Aorta (tissue), 5 donors: ENCODE measurements around the gene HIGD1A. TPM values are rescaled to one million over a fixed set of nuclear protein-coding genes. Genes with fewer than 3 reads are reported as not detected.
A peak's percentile ranks its signal among the peaks of the same experiment; 100 is the strongest.

ENCODE experiments used
- ATAC-seq: fragments of 200-7000 bp; cut with Tn5 transposase; one replicate; pipeline ENCODE4 v1.9.1; 2022; ENCODE audit warnings: moderate library complexity; ENCODE audit not compliant: low FRiP score
- DNase-seq, 2 donors: peaks; one replicate each; pipeline ENCODE4 v3.0.0-alpha.2; 2020
- H3K27ac ChIP-seq, 2 donors: one replicate each; pipeline ENCODE4 v1.5.1; 2013; ENCODE audit warnings: low read length in 2 of 2, mild to moderate bottlenecking in 2 of 2, moderate library complexity in 2 of 2, control low read depth in 1 of 2, inconsistent platforms in 1 of 2, low read depth in 1 of 2
- H3K27me3 ChIP-seq, 2 donors: one replicate each; pipeline ENCODE4 v1.6.1; 2013; ENCODE audit warnings: control low read depth in 1 of 2, low read length in 1 of 2, mild to moderate bottlenecking in 1 of 2, moderate library complexity in 1 of 2; ENCODE audit not compliant: insufficient read depth in 2 of 2, control insufficient read depth in 1 of 2
- H3K36me3 ChIP-seq, 2 donors: one replicate each; pipeline ENCODE4 v1.6.1; 2013; ENCODE audit warnings: control low read depth in 1 of 2, low read length in 1 of 2, mild to moderate bottlenecking in 1 of 2; ENCODE audit not compliant: insufficient read depth in 2 of 2, control insufficient read depth in 1 of 2
- H3K4me1 ChIP-seq, 2 donors: one replicate each; pipeline ENCODE4 v1.6.1; 2013; ENCODE audit warnings: low read length in 2 of 2, control low read depth in 1 of 2, mild to moderate bottlenecking in 1 of 2, moderate library complexity in 1 of 2; ENCODE audit not compliant: insufficient read depth in 2 of 2, control insufficient read depth in 1 of 2
- H3K4me3 ChIP-seq, 2 donors: one replicate each; pipeline ENCODE4 v1.5.1; 2013; ENCODE audit warnings: low read length in 2 of 2, control low read depth in 1 of 2, mild to moderate bottlenecking in 1 of 2
- H3K9me3 ChIP-seq: one replicate; pipeline ENCODE4 v1.6.1; 2013; ENCODE audit warnings: mild to moderate bottlenecking, low read length; ENCODE audit not compliant: control insufficient read depth
- WGBS, 2 donors: extraction: QIAGEN DNeasy Blood & Tissue Kit; methylation state at CpG; one replicate each; pipeline ENCODE4 v1.1.7; 2013; 5-methylcytosine and 5-hydroxymethylcytosine counted together
- intact Hi-C, 2 donors: fragments of 100-400 bp; cut with DNase I; formaldehyde crosslinking; loops; one replicate each; pipeline versions ENCODE4 v1.14.2 to v1.15.0; 2022
- polyA plus RNA-seq, 2 donors: library from polyadenylated mRNA; stranded (reverse); fragments of 200-250 nt; gene quantifications; one replicate each; pipeline ENCODE4 v1.2.3, GENCODE V29; 2013
- total RNA-seq, 2 donors: library from RNA; stranded (reverse); fragmentation: NEBNext Ultra II Directional; extraction: Animal tissue kit (Norgen Biotek cat#: 25700); gene quantifications; one replicate each; pipeline ENCODE4 v1.2.1, GENCODE V29; 2021
- donor health status: healthy with polysubstance abuse.
- donor health status: Bipolar disorder and iron deficiency.
- donor health status: DM: no; HTN: no; CAD: no.
- donor health status: DM: no; HTN: no; CAD: no.
- donor health status: DM: yes; HTN: yes; CAD: no.

The HIGD1A gene
- total and polyA plus RNA-seq, 4 donors = 61.4 to 337 (median 130) TPM

DNA sequence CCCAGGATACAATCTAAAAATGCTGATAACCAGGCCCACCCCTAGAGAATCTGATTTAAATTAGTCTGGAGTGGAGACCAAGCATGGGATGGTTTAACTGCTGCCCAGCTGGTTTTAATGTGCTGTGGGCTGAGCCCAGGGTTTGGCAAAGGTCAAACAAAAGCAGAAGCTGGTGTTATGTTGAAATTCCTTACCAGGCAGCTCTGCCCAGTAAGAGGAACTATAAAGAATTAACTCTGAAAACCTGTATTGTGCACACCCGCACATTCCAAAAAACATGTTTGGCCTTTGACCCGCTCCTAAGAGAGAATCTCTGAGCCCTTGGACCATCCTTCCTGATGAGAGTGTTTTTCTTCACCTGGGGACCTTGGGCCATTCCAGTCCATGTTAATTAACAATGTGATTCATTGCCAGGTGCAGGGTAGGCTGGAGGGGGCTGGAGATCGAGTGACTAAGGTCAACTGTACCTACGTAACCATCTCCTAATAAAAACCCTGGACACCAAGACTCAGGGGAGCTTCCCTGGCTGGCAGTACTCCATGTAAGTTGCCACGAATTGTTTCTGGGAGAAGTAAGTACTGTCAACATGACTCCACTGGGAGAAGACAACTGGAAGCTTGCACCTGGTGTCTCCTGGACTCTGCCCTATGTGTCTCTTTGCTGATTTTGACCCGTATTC is 42.1 kb downstream of the HIGD1A start:
- intact Hi-C loops = no loop called here
- no peak for DNase-seq
- no peaks in the 10 kb centered on the region for H3K9me3 ChIP-seq
- no peaks in the 10 kb centered on the region for H3K27me3 ChIP-seq
- 89% methylated on average over 6 of the region's 6 CpGs for WGBS, 2 donors
- no peaks in the 10 kb centered on the region for H3K36me3 ChIP-seq
- H3K4me1 ChIP-seq = no peaks in the 10 kb centered on the region
- no peak overlapping the region for H3K27ac ChIP-seq
- H3K4me3 ChIP-seq = no peak overlapping the region
- peak; percentile 26 for ATAC-seq

DNA sequence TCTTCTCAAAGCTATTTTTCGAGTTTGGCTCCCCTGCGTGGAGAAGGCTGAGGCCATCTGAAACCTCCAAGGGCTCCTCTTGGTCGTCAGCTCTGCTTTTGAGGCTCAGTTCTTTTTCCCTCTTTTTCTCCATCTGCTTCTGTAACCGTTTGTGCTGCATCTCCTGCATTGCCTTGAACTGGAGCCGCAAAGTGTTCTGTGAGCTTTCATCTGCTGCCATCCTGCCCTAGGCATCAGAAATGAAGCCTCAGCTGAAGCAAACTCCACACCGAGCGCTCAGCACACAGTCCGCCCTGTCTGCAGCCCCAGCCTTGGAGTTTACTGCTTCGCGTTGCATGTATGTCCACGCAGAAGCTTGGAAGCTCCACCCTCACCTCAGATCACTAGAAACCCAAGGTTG is 46.2 kb downstream of the HIGD1A start:
- H3K4me1 ChIP-seq = no peaks in the 10 kb centered on the region
- DNase-seq = no peak
- H3K27me3 ChIP-seq = no peaks in the 10 kb centered on the region
- 89 to 91% methylated on average over 11 of the region's 11 CpGs for WGBS, 2 donors
- intact Hi-C loops = no loop called here
- no peaks in the 10 kb centered on the region for H3K9me3 ChIP-seq
- no peak for ATAC-seq
- H3K4me3 ChIP-seq = no peak overlapping the region
- H3K36me3 ChIP-seq = no peaks in the 10 kb centered on the region
- no peak overlapping the region for H3K27ac ChIP-seq

DNA sequence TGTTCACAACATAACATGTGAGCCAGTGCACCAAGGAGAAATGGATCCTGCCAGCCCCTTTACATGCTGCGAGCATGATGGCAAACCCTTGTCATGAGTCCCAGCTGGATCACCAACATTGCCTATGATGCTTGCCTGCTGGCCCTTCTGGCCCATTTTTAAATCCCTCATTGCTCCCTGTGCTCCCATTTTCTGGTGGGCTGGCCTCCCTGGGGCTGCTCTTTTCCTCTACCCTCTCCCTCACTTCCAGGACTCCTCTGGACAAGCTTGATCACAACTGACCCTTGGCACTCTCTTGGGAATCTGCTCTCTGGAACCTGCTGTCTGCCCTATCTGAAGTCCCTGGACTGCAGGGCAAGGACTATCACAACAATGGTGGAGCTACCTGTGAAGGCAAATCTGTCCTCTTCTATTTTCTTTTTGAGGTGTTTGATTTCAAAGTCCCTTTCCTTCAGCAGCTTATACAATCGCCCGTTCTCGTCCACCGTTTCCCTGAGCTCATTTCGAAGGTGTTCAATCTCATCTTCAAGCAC is 47.5 kb downstream of the HIGD1A start:
- H3K36me3 ChIP-seq = no peaks in the 10 kb centered on the region
- H3K4me3 ChIP-seq = no peak overlapping the region
- H3K27ac ChIP-seq = no peak overlapping the region
- DNase-seq (no peak), ATAC-seq (no peak)
- no peaks in the 10 kb centered on the region for H3K9me3 ChIP-seq
- intact Hi-C loops = no loop called here
- H3K4me1 ChIP-seq = no peaks in the 10 kb centered on the region
- H3K27me3 ChIP-seq = no peaks in the 10 kb centered on the region
- WGBS, 2 donors = 96 to 97% methylated on average over 6 of the region's 6 CpGs

DNA sequence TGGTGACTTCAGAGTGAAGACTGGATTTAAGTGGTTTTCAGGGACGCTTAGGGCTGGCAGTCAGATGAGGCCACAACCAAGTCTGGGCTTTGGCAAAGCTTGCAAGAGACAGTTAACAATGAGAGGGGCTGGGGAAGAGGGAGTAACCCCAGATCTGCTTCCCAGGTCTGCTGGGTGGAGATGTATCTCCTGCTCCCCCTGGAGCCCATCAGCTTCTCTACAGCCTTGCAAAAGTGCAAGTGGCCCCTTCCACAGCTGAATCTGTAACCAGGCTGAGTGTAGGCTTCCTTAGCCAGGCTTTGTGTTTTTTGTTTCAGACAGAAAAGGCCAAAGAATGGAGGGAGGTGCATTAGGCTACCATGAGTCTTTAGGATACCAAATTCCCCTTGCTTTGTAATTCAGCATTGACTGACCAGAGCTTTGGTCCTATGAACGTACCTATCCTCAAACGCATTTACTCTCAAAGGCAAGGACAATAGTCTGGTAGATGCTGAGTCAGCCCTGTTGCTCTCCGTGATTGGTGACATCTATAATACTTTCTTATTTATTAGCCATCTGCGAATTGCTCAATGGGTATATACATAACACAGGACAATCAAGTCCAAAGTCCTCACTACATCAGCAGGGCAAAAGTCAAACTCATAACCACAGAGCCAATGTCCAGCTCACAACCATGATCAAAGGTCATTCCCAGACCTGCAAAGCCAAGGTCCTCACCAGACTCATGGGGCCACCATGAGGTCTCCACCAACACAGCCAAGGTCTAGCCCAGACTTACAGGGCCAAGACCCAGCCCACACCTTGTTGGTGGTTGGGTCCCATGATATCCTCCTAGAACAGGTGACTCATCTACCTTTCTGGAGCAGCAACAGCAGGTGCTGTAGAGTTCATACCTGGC is 48.4 kb downstream of the HIGD1A start:
- H3K9me3 ChIP-seq = no peaks in the 10 kb centered on the region
- no peak overlapping the region for H3K27ac ChIP-seq
- no peak overlapping the region for H3K4me3 ChIP-seq
- ATAC-seq (no peak), DNase-seq (no peak)
- no peaks in the 10 kb centered on the region for H3K36me3 ChIP-seq
- no peaks in the 10 kb centered on the region for H3K27me3 ChIP-seq
- intact Hi-C loops = no loop called here
- WGBS, 2 donors = 72 to 74% methylated on average over 5 of the region's 5 CpGs
- no peaks in the 10 kb centered on the region for H3K4me1 ChIP-seq

DNA sequence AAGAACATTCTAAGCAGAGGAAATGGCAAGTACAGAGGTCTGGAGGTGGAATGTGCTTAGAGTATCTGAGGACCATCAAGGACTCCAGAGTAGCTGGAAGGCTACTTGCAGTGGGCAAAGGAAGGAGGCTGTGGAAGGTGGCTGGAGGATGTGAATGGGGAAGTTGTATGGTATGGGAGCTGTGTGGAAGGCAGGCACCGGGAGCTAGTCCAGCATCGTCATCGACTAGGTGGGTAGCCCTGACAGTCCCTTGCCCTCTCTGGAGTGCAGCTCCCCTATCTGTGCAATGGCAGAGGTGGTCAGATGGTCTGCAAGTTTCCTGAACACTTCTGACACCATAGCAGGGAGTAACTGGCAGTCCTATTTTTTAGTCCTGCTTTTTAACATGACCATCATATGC is 50.5 kb downstream of the HIGD1A start:
- Histone ChIP-seq H3K27me3 (no peaks in the 10 kb centered on the region), H3K4me1 (no peaks in the 10 kb centered on the region), H3K36me3 (no peaks in the 10 kb centered on the region), H3K27ac (no peak overlapping the region), H3K4me3 (no peak overlapping the region), H3K9me3 (no peaks in the 10 kb centered on the region)
- 94 to 98% methylated on average over 3 of the region's 3 CpGs for WGBS, 2 donors
- DNase-seq (no peak), ATAC-seq (no peak)
- intact Hi-C loops = loop anchor here in 1 of 2 donors (5.0 kb wide), 1 partner anchor 251 kb away; the partner anchor contains the start of gene VIPR1

DNA sequence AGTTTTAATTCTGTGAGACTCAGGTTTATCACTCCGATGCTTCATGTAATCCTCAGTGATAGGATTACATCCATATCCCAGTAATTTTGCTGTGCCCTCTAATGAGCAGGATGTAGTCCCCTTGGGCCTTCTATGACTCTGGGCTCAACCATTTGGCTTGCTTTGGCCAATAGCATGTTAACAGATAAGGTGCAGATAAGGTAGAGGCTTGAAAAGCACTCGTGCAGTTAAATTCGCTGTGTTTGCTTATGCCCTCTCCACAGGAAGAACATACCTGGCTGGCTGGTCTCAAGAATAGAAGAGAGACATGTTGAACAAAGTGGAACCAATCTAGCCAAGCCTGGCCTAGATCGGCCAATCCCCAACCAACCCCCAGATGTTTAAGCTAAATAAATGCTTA is 51.3 kb downstream of the HIGD1A start:
- H3K36me3 ChIP-seq = no peaks in the 10 kb centered on the region
- ATAC-seq (no peak), DNase-seq (no peak)
- intact Hi-C loops = loop anchor here in 1 of 2 donors (5.0 kb wide), 1 partner anchor 251 kb away; the partner anchor contains the start of gene VIPR1
- 94 to 96% methylated on average over 4 of the region's 4 CpGs for WGBS, 2 donors
- H3K9me3 ChIP-seq = no peaks in the 10 kb centered on the region
- H3K4me1 ChIP-seq = no peaks in the 10 kb centered on the region
- no peaks in the 10 kb centered on the region for H3K27me3 ChIP-seq
- H3K4me3 ChIP-seq = no peak overlapping the region
- no peak overlapping the region for H3K27ac ChIP-seq

DNA sequence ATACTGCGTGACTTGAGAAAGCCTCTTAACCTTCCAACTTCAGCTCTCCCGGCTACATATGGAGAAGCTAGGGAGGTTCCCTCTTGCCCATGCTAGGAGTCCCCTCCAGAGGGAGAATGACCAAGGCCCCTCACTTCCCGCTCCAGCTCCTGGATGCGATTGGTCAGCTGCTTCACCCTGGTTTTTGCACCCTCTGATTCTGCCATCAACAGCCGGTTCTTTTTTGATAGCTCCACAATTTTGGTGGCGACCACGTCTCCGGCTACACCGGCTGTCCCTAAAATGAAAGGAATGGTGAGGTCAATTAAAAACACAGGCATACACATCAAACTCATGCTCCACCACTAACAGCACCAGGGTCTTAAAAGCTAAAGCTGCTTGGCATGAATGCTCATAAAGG is 51.8 kb downstream of the HIGD1A start:
- intact Hi-C loops = loop anchor here in 1 of 2 donors (5.0 kb wide), 1 partner anchor 250 kb away; the partner anchor contains the start of gene VIPR1
- no peaks in the 10 kb centered on the region for H3K27me3 ChIP-seq

DNA sequence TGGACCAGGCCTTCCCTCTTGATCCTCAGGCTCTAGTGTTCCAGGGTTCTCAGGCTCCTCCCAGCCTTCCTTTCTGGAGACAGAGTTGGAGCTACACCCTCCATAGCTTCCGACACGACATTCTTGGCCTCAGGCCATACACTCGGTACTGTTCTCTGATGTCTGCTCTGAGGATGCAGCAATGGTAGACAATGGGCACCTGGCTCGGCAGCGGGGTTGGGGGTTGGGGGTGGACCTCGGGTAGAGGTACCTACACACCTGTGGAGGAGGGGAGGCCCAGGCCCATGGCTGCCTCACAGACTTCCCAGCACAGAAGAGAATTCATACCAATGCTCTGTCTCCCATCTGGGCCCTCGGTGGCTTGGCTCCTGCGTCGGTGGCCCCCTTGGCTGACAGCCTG is 52.7 kb downstream of the HIGD1A start:
- DNase-seq (no peak), ATAC-seq (no peak)
- Histone ChIP-seq H3K27ac (no peak overlapping the region), H3K4me1 (peaks cover 0 to 3% of the 10 kb centered on the region in 2 donors), H3K27me3 (no peaks in the 10 kb centered on the region), H3K4me3 (no peak overlapping the region), H3K9me3 (no peaks in the 10 kb centered on the region), H3K36me3 (no peaks in the 10 kb centered on the region)
- WGBS, 2 donors = 28 to 34% methylated on average over 9 of the region's 9 CpGs
- intact Hi-C loops = loop anchor here in 1 of 2 donors (5.0 kb wide), 1 partner anchor 249 kb away; the partner anchor contains the start of gene VIPR1

More for the DNA sequence above, 51.8 kb downstream of the HIGD1A start:
- H3K4me3 ChIP-seq = no peak overlapping the region
- DNase-seq (no peak), ATAC-seq (no peak)
- no peak overlapping the region for H3K27ac ChIP-seq
- H3K4me1 ChIP-seq = no peaks in the 10 kb centered on the region
- 96 to 98% methylated on average over 9 of the region's 9 CpGs for WGBS, 2 donors
- H3K9me3 ChIP-seq = no peaks in the 10 kb centered on the region
- no peaks in the 10 kb centered on the region for H3K36me3 ChIP-seq
